GM21528 (cell line): ENCODE measurements around the gene GRID2IP.
"Not testable (repeated sequence)": the region's sequence is repeated elsewhere in the genome, so short reads cannot be mapped to it uniquely, and the experiment has no call there.

ENCODE experiments used
- ATAC-seq: cut with Tn5 transposase; IDR thresholded peaks from one replicate; pipeline ENCODE4 v1.9.1; 2021; ENCODE audit warnings: mild to moderate bottlenecking, moderate library complexity; ENCODE audit not compliant: unreplicated experiment, low FRiP score

GRID2IP gene

DNA sequence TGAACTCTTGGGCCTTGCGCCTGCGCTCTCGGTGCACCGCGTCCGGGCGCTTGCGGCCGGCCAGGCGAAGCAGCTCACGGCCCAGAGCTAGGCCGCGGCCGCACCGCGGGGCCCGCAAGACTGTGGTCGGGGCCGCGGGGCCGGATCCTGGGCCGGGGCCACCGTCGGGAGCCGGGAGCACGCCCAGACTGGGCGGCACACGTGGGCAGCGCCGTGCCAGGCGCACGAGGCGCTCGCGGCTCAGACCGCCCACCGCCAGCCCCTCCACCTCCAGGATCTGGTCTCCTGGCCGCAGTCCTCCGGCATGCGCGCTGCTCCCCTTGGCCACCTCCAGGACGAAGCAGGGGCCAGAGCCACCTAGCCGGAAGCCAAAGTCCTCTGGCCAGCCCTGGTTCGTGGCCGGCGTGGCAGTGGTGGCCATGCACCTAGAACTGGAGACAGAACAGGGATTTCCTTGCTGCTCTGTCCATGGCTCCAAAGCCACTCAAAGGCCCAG lies at the start of gene GRID2IP:
Gene GRID2IP, minus strand, starts transcription at position 446 of the 496 bp plus-strand sequence. Its CDS starts 25 bp downstream, at position 421.
- ATAC-seq = no peak

GRCh38 chr7:6600093-6600492 lies 48.8 kb upstream of the GRID2IP start:
- ATAC-seq = no peak

GRCh38 chr7:6590645-6591110 lies 39.4 kb upstream of the GRID2IP start:
- ATAC-seq = peak; percentile 38

DNA sequence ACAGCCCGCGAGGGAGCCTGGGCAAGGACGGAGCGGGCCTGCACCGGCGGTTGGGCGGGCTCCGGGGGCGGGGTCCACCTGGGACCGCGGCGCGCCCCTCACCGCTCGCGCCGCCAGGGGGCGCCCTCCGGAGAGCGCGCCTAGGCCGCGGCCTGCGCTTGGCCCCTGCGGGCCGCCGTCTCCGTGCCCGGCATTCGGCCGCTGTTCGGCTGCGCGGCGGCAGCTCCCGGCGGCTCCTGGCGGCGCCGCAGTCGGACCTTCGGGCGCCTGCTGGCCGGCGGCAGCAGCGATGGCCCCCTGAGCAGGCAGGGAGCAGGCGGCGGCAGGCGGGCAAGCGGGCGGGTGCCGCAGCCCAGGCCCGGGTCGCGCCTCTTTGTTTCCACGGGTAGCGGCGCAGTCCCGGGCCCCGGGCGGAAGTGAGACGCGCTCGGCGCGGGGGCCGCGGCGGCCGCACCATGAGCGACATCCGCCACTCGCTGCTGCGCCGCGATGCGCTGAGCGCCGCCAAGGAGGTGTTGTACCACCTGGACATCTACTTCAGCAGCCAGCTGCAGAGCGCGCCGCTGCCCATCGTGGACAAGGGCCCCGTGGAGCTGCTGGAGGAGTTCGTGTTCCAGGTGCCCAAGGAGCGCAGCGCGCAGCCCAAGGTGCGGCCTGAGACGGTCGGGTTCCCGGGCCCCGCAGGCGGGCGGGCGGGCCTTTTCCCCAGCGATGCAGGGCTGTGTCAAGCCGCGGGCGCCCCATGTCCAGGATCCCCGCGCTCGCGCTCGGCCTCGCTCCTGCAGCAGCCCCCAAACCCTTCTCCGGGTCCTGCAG lies 38.8 kb upstream of the GRID2IP start, which contains the start of gene INTS15:
Gene INTS15, plus strand, starts transcription at position 193 of the 816 bp plus-strand sequence. Its CDS starts 263 bp downstream, at position 456.
- peak; percentile 78 for ATAC-seq

GRCh38 chr7:6589151-6589828 lies 38.0 kb upstream of the GRID2IP start:
- no peak for ATAC-seq

- ATAC-seq = no peak
Observed at GRCh38 chr7:6588566-6588965, 37.3 kb upstream of the GRID2IP start.

GRCh38 chr7:6585746-6586432 lies 34.6 kb upstream of the GRID2IP start:
- not testable (repeated sequence) for ATAC-seq

DNA sequence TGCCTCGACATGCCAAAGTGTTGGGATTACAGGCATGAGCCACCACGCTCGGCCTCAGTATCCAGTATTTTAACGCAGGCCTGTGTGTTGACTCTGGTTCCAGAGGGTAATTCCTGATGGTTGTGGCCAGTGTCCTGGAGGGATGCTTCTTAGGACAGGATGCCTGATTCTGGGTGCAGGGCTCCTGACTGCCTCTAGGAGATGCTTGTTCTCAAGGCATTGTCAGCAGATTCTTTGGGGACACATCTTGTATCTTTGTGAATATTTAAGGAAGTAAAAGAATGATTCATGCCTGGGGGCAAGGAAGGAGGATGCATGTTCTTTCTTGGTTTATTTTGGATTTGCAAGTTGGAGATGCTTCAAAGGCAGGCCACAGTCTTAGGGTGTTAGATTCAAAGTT lies 28.2 kb upstream of the GRID2IP start:
- ATAC-seq = no peak

DNA sequence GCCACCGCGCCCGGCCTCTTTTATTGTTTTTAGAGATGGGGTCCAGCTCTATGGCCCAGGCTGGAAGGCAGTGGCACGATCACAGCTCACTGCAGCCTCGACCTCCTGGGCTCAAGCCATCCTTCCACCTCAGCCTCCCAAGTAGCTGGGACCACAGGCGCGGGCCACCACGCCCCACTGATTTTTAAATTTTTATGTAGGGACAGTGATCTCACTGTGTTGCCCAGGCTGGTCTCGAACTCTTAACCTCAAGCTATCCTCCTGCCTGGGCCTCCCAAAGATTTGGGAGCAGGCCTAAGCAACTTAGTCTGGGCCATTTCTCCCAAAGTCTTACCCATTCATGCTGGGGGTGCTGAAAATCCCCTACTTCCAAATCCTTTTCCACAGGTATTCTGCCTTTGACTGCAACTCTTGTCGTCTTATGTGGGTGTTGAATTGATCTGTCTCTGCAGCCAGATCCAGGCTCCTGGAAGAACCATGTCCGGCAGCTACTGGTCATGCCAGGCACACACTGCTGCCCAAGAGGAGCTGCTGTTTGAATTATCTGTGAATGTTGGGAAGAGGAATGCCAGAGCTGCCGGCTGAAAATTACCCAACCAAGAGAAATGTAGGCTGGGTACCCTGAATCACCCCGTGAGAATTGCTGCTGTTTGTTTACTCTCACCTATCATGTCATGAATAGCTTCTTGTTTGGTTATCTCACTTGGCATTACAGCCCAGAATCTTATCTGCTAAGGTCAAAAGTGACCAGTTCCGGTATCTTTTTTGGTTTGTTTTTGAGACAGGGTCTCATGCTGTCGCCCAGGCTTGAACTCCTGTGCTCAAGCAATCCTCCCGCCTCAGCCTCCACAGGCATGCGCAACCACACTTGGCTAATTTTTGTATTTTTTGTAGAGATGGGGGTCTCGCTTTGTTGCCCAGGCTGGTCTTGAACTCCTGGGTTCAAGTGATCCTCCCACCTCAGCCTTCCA lies 27.1 kb upstream of the GRID2IP start:
- no peak for ATAC-seq

- peak; percentile 95 for ATAC-seq
Observed at GRCh38 chr7:6577369-6578113, 26.3 kb upstream of the GRID2IP start, which contains the start of gene ZDHHC4. ZDHHC4 (plus strand) TSS chr7:6577454; CDS start chr7:6580562, 3,108 bp downstream.

DNA sequence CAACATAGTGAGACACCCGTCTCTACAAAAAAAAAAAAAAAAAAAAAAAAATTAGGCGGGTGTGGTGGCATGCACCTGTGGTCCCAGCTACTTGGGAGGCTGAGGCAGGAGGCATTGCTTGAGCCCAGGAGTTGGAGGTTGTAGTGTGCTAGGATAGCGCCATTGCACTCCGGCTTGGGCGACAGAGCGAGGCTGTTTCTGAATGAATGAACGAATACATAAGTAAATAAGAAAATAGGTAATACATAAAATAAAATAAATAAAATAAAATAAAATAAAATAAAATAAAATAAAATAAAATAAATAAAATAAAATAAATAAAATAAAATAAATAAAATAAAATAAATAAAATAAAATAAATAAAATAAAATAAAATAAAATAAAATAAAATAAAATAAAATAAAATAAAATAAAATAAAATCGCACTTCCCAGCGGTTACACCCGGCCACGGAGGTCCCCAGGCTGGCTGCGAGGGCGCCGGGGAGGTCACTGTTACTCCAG lies 25.7 kb upstream of the GRID2IP start:
- ATAC-seq = not testable (repeated sequence)

GRCh38 chr7:6576024-6576866 lies 25.0 kb upstream of the GRID2IP start:
- ATAC-seq = no peak

- no peak for ATAC-seq
Observed at GRCh38 chr7:6575281-6576023, 24.2 kb upstream of the GRID2IP start.

- ATAC-seq = no peak
Observed at GRCh38 chr7:6571160-6571779, 20.0 kb upstream of the GRID2IP start.

DNA sequence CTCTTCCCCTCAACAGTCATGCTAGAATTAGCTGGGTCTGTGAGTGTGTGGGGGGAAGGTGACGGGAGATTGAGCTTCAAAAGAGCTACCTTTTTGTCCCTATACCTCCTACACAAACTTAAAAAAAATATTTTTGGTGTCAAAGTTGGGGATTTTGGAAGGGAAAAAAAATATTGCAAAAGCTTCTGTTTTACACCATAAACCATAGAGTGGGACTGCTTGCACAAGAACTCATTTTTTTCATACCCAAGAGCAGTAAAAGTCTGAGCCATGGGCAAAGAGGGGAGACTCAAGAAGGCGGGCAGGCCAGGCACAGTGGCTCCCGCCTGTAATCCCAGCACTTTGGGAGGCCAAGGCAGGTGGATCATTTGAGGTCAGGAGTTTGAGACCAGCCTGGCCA lies 16.6 kb upstream of the GRID2IP start:
- ATAC-seq = no peak

- no peak for ATAC-seq
Observed at GRCh38 chr7:6565655-6566054, 14.4 kb upstream of the GRID2IP start.
